DMS153 treated with DMSO at 0.1 percent for 48 hours (cell line): ENCODE measurements around the gene ATP6V1G2.
"Not testable (repeated sequence)": the region's sequence is repeated elsewhere in the genome, so short reads cannot be mapped to it uniquely, and the experiment has no call there.

Experiments
- DNase-seq: peaks from one replicate; lab custom pipeline; 2025; ENCODE audit not compliant: unreplicated experiment; lab: John Stamatoyannopoulos, UW

ATP6V1G2 gene

GRCh38 chr6:31575952-31576685 lies 29.7 kb upstream of the ATP6V1G2 start:
- DNase-seq: no peak

GRCh38 chr6:31575335-31575901 lies 29.0 kb upstream of the ATP6V1G2 start, which contains the start of gene TNF:
Gene TNF, plus strand, starts transcription at chr6:31575565. Its CDS starts 177 bp downstream, at chr6:31575742.
- no peak for DNase-seq

- DNase-seq: no peak
Observed at GRCh38 chr6:31574106-31575061, 28.0 kb upstream of the ATP6V1G2 start.

GRCh38 chr6:31573239-31574105 lies 27.1 kb upstream of the ATP6V1G2 start:
- DNase-seq: no peak

- no peak for DNase-seq
Observed at GRCh38 chr6:31572041-31572911, 25.9 kb upstream of the ATP6V1G2 start, which contains the start of gene LTA. Gene LTA, plus strand, starts transcription at chr6:31572289. Its CDS starts 454 bp downstream, at chr6:31572743.

DNA sequence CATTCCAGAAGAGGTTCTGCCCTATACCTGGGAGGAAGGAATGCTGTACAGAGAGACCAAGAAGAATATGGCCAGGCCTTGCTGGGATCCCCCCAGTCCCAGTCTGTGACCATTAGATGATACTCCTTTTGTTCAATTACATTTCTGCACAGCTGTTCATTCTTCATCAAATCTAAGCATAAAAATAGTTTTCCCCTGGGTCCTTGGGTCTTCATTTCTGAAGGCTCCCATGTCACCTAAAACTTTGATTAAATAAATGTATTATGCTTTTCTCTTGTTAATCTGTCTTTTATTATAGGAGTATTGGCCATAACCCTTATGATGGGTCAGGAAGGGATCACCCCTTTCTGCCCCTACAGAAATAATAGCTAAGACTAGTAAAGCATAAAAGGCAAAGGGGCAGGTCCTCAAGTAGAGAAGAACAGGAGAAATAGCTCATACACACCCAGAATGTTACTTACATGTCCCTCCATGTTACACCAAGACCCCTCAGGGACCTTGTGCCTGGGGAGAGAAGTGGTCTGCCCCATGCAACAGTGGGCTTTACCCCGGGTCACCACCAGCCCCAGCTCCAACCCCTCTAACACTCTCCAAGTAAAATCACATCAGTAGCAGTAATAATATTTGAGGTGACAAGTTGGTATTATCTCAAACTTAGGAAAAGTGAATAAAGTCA lies 23.6 kb upstream of the ATP6V1G2 start:
- no peak for DNase-seq

DNA sequence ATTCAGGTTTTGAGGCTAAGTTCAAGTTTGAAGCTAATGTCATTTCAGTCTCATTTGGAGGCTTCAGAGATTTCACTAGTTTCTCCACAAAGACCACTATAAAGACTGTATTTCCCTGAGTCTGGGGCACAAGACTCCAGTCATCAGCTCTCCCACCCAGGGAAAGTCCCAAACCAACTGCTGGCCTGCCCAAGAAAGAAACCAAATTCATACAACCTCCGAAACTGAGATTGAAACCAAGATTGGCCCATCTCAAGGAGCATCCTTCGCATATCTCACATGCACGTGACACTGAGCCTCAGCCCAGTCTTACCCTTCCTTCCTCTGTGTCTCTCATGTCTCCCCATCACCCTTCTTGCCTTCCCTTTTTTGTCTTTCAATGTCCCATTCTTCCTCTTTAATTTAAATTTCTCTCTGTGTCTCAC lies 22.1 kb upstream of the ATP6V1G2 start:
- no peak for DNase-seq

GRCh38 chr6:31567531-31568370 lies 21.3 kb upstream of the ATP6V1G2 start:
- DNase-seq: no peak

- DNase-seq: no peak
Observed at GRCh38 chr6:31560697-31561058, 14.3 kb upstream of the ATP6V1G2 start.

- DNase-seq: no peak
Observed at GRCh38 chr6:31559958-31560696, 13.7 kb upstream of the ATP6V1G2 start.

DNA sequence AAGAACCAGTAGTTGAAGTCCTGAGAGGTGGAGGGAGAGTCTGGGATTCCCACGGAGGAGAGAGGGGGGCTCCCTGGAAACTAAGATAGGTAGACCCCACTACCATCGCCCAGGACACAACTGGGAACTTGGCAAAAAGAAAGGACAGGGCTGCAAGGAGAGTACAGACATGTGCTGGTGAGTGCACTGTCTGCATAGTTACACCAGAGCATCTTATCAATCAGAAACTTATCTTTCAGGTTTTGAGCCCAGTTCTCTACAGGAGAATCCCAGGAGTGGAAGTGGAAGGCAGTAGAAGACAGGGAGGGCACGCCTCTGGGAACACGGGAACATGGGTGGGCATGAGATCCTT lies 13.2 kb upstream of the ATP6V1G2 start:
- DNase-seq: no peak

- DNase-seq: no peak
Observed at GRCh38 chr6:31558631-31559500, 12.5 kb upstream of the ATP6V1G2 start.

DNA sequence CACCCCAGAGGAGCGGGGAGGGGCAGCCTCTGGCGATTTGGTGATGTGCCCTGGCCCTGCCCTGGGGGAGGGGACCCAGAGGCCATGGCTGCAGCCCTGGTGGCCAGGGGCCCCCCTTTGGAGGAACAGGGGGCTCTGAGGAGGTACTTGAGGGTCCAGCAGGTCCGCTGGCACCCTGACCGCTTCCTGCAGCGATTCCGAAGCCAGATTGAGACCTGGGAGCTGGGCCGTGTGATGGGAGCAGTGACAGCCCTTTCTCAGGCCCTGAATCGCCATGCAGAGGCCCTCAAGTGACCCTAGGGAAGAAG lies 11.9 kb upstream of the ATP6V1G2 start:
- DNase-seq: no peak

DNA sequence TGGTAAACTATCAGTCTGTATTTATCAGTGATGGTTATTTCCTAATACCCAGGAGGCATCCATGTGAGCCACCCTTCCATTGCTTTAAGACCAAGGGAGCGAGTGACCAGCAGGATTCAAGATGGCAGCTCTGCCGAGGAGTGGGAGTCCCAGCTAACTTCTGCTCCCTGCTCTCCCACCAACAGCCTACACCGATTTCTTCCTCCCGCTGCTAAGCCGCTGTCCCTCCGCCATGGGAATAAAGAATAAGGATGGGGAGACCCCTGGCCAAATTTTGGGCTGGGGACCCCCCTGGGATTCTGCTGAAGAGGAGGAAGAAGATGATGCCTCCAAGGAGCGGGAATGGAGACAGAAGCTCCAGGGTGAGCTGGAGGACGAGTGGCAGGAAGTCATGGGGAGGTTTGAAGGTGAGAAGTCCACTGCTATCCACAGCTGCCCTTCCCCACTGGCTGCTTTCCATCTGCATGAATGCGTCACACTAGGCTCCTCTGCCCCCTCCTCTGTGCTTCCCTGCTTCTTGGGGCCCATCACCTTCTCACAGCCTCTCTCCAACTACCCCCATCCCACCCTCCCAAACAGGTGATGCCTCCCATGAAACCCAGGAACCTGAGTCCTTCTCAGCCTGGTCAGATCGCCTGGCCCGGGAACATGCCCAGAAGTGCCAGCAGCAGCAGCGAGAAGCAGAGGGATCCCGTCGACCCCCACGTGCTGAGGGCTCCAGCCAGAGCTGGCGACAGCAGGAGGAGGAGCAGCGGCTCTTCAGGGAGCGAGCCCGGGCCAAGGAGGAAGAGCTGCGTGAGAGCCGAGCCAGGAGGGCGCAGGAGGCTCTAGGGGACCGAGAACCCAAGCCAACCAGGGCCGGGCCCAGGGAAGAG lies 11.3 kb upstream of the ATP6V1G2 start:
- DNase-seq: no peak

DNA sequence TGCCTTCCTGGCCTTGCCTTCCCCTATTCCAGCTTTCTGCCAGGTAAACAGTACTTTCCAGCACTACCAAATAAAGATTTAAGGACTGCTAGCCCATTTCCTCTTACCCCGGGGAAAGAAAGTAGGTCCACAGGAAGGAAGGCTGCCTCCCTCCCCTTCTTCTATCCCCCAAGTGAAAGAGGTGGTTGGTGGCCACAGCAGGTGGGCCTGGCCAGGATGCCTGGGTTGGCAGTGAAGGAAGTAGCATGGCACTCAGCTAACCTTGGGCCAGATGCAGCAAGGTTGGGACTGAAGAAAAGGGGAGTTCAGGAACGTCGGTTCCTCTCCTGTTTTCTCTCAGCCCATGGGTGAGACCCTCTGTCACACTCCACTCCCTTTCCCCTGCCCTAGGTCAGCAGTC lies 9.9 kb upstream of the ATP6V1G2 start:
- no peak for DNase-seq

- DNase-seq: not testable (repeated sequence)
Observed at GRCh38 chr6:31551371-31551770, 5.0 kb upstream of the ATP6V1G2 start.
